ENCODE results near the gene RUFY3.

- no peak for TF ChIP-seq CTCF (conservative IDR thresholded peaks at IDR 0.05; ENCODE audit: low read depth, low read length)
- no peak for TF ChIP-seq USF2 (IDR thresholded peaks at IDR 0.05; ENCODE audit: low read depth, low read length)
- no peak for TF ChIP-seq CHD1 (IDR thresholded peaks at IDR 0.05; ENCODE audit: low read depth, low read length)
- TF ChIP-seq POLR2A (IDR thresholded peaks at IDR 0.05; ENCODE audit: low read depth, low read length): no peak
These were observed 81.3 kb downstream of the RUFY3 start for GRCh38 chr4:70802928-70803580.

Data from IMR-90 (cell line).